Esophagus muscularis mucosa (tissue), 4 donors: ENCODE results near the gene PDCD5.

Source experiments
- CTCF ChIP-seq, 3 experiments: fragments of 200-600 bp in 2 of 3; fragments of 450-650 bp in 1 of 3; sonication (generic) in 2 of 3; IDR thresholded peaks; one replicate each; pipeline ENCODE4 v1.5.1; 2017 to 2019; ENCODE audit warnings: antibody characterized with exemption in 3 of 3, mild to moderate bottlenecking in 2 of 3, moderate library complexity in 1 of 3
- EP300 ChIP-seq: sonication (generic); formaldehyde crosslinking; IDR thresholded peaks from one replicate; pipeline ENCODE4 v1.6.1; 2017; ENCODE audit warnings: antibody characterized with exemption
- POLR2A ChIP-seq: fragments of 450-650 bp; IDR thresholded peaks from one replicate; pipeline ENCODE4 v1.6.1; 2017; ENCODE audit warnings: antibody characterized with exemption, moderate library complexity, mild to moderate bottlenecking, low read depth
- POLR2AphosphoS5 ChIP-seq, 2 donors: sonication (generic); formaldehyde crosslinking; IDR thresholded peaks; one replicate each; pipeline ENCODE4 v1.6.1; 2017; ENCODE audit warnings: antibody characterized with exemption in 2 of 2

DNA sequence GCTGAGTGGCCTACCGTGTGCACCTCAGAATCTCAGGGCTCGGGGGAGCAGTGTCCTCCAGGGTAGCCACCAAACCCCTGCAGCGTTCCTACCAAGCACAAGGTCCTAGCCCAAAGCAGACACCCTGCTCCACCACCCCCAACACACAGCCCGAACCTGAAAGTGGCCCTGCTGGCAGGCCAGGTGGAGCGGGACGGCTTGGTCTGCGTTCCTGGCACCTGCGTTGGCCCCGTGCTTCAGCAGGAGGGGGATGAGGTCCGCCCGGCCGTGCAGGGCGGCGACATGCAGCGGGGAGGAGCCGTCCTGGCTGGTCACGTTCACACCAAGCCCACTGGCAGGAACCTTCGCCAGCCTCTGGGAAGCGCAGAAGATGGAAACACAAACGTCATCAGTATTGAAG, 26.5 kb downstream of the PDCD5 start:
- no peak for TF ChIP-seq POLR2AphosphoS5 (IDR thresholded peaks at IDR 0.05)
- no peak for TF ChIP-seq EP300
- TF ChIP-seq CTCF (IDR thresholded peaks at IDR 0.05) = no peak
- no peak for TF ChIP-seq POLR2A
